ENCODE data around the gene FOXL3.
"Not testable (repeated sequence)": the region's sequence is repeated elsewhere in the genome, so short reads cannot be mapped to it uniquely, and the experiment has no call there.

FOXL3 gene

GRCh38 chr7:289756-290553 is at the start of gene FOXL3:
TSS of gene FOXL3 (plus strand) at chr7:290170. CDS start at chr7:290170, 0 bp downstream.
- no peak for DNase-seq (ENCODE audit: low read depth)

- DNase-seq (ENCODE audit: low read depth) = no peak
Measured at GRCh38 chr7:240887-241421, 49.0 kb upstream of the FOXL3 start.

- no peak for DNase-seq (ENCODE audit: low read depth)
Measured at GRCh38 chr7:241513-241912, 48.5 kb upstream of the FOXL3 start.

GRCh38 chr7:242826-243579 is 47.0 kb upstream of the FOXL3 start:
- DNase-seq (ENCODE audit: low read depth) = not testable (repeated sequence)

- not testable (repeated sequence) for DNase-seq (ENCODE audit: low read depth)
Measured at GRCh38 chr7:243580-243978, 46.4 kb upstream of the FOXL3 start.

GRCh38 chr7:244974-245373 is 45.0 kb upstream of the FOXL3 start:
- DNase-seq (ENCODE audit: low read depth) = no peak

GRCh38 chr7:245574-246295 is 44.2 kb upstream of the FOXL3 start:
- DNase-seq (ENCODE audit: low read depth) = no peak

GRCh38 chr7:246451-246850 is 43.5 kb upstream of the FOXL3 start:
- no peak for DNase-seq (ENCODE audit: low read depth)

- no peak for DNase-seq (ENCODE audit: low read depth)
Measured at GRCh38 chr7:247181-247580, 42.8 kb upstream of the FOXL3 start.

GRCh38 chr7:247636-248035 is 42.3 kb upstream of the FOXL3 start:
- DNase-seq (ENCODE audit: low read depth) = no peak

- DNase-seq (ENCODE audit: low read depth) = no peak
Measured at GRCh38 chr7:248732-249435, 41.1 kb upstream of the FOXL3 start.

- DNase-seq (ENCODE audit: low read depth) = no peak
Measured at GRCh38 chr7:249989-250388, 40.0 kb upstream of the FOXL3 start.

GRCh38 chr7:250523-250922 is 39.4 kb upstream of the FOXL3 start:
- DNase-seq (ENCODE audit: low read depth) = no peak

- no peak for DNase-seq (ENCODE audit: low read depth)
Measured at GRCh38 chr7:251005-251404, 39.0 kb upstream of the FOXL3 start.

- no peak for DNase-seq (ENCODE audit: low read depth)
Measured at GRCh38 chr7:251446-252175, 38.4 kb upstream of the FOXL3 start.

- DNase-seq (ENCODE audit: low read depth) = no peak
Measured at GRCh38 chr7:252216-252965, 37.6 kb upstream of the FOXL3 start.

GRCh38 chr7:252981-253380 is 37.0 kb upstream of the FOXL3 start:
- DNase-seq (ENCODE audit: low read depth) = no peak

- DNase-seq (ENCODE audit: low read depth) = no peak
Measured at GRCh38 chr7:253581-254336, 36.2 kb upstream of the FOXL3 start.

GRCh38 chr7:254337-255037 is 35.5 kb upstream of the FOXL3 start:
- DNase-seq (ENCODE audit: low read depth) = no peak

Measured in activated T-helper 9 cell treated with anti-CD3 and anti-CD28 coated beads, Interleukin-2, amount 50 U/mL, for 16 hours (primary cell).